HL-60 (cell line): ENCODE results near the gene FXYD2.

ENCODE experiments used
- DNase-seq, 2 experiments: peaks; one replicate each; pipeline ENCODE4 v3.0.0-alpha.2; 2010 to 2020; ENCODE audit warnings: low read depth in 1 of 2, low spot score in 1 of 2
- H3K27ac ChIP-seq: fragments of 250-450 bp; sonication (Bioruptor Pico); replicated peaks from 2 replicates; pipeline ENCODE4 v1.5.1; 2020; ENCODE audit warnings: mild to moderate bottlenecking, moderate library complexity
- H3K27me3 ChIP-seq: fragments of 250-450 bp; sonication (Bioruptor Pico); 2 replicates; pipeline ENCODE4 v1.5.1; 2021; ENCODE audit warnings: mild to moderate bottlenecking, moderate library complexity; ENCODE audit not compliant: insufficient read depth, poor library complexity, severe bottlenecking
- H3K4me3 ChIP-seq: replicated peaks from 2 replicates; pipeline ENCODE4 v1.5.1; 2011; ENCODE audit warnings: mild to moderate bottlenecking, control low read depth, low read length; ENCODE audit not compliant: insufficient read depth
- CTCF ChIP-seq: IDR thresholded peaks from one replicate; pipeline ENCODE4 v1.5.1; 2011; ENCODE audit warnings: low read length, control low read depth, inconsistent platforms; ENCODE audit not compliant: insufficient read depth
- GABPA ChIP-seq: IDR thresholded peaks from 2 replicates; pipeline ENCODE4 v1.6.1; 2012; ENCODE audit warnings: low read depth
- POLR2AphosphoS5 ChIP-seq: IDR thresholded peaks from 2 replicates; pipeline ENCODE4 v1.6.1; 2012; ENCODE audit warnings: low read depth
- REST ChIP-seq: IDR thresholded peaks from 2 replicates; pipeline ENCODE4 v1.6.1; 2012; ENCODE audit warnings: low read depth; ENCODE audit not compliant: insufficient replicate concordance
- SPI1 ChIP-seq: IDR thresholded peaks from 2 replicates; pipeline ENCODE4 v1.6.1; 2012; ENCODE audit warnings: low read depth, mild to moderate bottlenecking, borderline replicate concordance

FXYD2 gene

GRCh38 chr11:117839936-117840813 is 15.6 kb upstream of the FXYD2 start:
- Histone ChIP-seq H3K4me3 (no peak overlapping the region), H3K27me3 (no peaks in the 10 kb centered on the region), H3K27ac (no peak overlapping the region)
- no peak for DNase-seq
- TF ChIP-seq SPI1 (no peak), GABPA (no peak), REST (no peak), CTCF (no peak), POLR2AphosphoS5 (no peak)

GRCh38 chr11:117839380-117839881 is 14.9 kb upstream of the FXYD2 start:
- no peak for DNase-seq
- H3K27me3 ChIP-seq: no peaks in the 10 kb centered on the region
- H3K4me3 ChIP-seq: no peak overlapping the region
- H3K27ac ChIP-seq: no peak overlapping the region
- TF ChIP-seq SPI1: no peak
- TF ChIP-seq REST: no peak
- TF ChIP-seq CTCF: no peak
- TF ChIP-seq POLR2AphosphoS5: no peak
- no peak for TF ChIP-seq GABPA

- no peak for DNase-seq
- Histone ChIP-seq H3K27me3 (no peaks in the 10 kb centered on the region), H3K27ac (no peak overlapping the region), H3K4me3 (no peak overlapping the region)
- TF ChIP-seq REST (no peak), CTCF (no peak)
These were observed 14.4 kb upstream of the FXYD2 start for GRCh38 chr11:117838901-117839300.
